H1 (cell line): ENCODE data around the gene VPS37D. TPM values are rescaled to one million over a fixed set of nuclear protein-coding genes. Genes with fewer than 3 reads are reported as not detected.

Source experiments
- CTCF ChIA-PET: fragments of 300-600 bp; sonication (Branson Sonifier 250); formaldehyde crosslinking; loops from one replicate; lab custom pipeline; 2021; ENCODE audit not compliant: partially characterized antibody; lab: Charles Lee
- POLR2A ChIA-PET: fragments of 300-600 bp; sonication (Branson Sonifier 250); formaldehyde crosslinking; loops from one replicate; lab custom pipeline; 2021; ENCODE audit warnings: inconsistent platforms; ENCODE audit not compliant: partially characterized antibody; lab: Charles Lee
- DNase-seq, 2 experiments: peaks; one replicate each; pipeline versions ENCODE4 v3.0.0 to v3.0.0-alpha.2; 2010 to 2022; ENCODE audit warnings: low spot score in 2 of 2, low read depth in 1 of 2, mixed read lengths in 1 of 2
- FAIRE-seq: peaks from 2 replicates; lab custom pipeline; 2011; peaks lifted over from hg19 to GRCh38; lab: Jason Lieb, UNC
- H2AFZ ChIP-seq: 2 replicates; pipeline ENCODE4 v1.8.1; 2012; ENCODE audit warnings: low read length, inconsistent platforms
- H2AK5ac ChIP-seq: 2 replicates; pipeline ENCODE4 v1.6.1; 2013; ENCODE audit warnings: low read depth, low read length
- H2BK120ac ChIP-seq: replicated peaks from 2 replicates; pipeline ENCODE3; 2013; ENCODE audit warnings: low read depth, low read length, inconsistent platforms
- H2BK12ac ChIP-seq: 2 replicates; pipeline ENCODE4 v1.6.1; 2013; ENCODE audit warnings: low read depth, low read length
- H2BK15ac ChIP-seq: 2 replicates; pipeline ENCODE4 v1.6.1; 2013; ENCODE audit warnings: low read length
- H2BK20ac ChIP-seq: 2 replicates; pipeline ENCODE4 v1.6.1; 2013; ENCODE audit warnings: low read length
- H2BK5ac ChIP-seq: 2 replicates; pipeline ENCODE4 v1.6.1; 2013; ENCODE audit warnings: low read depth, low read length
- H3K14ac ChIP-seq: 2 replicates; pipeline ENCODE4 v1.6.1; 2013; ENCODE audit warnings: inconsistent platforms; ENCODE audit not compliant: insufficient read length
- H3K18ac ChIP-seq: 2 replicates; pipeline ENCODE4 v1.6.1; 2013; ENCODE audit warnings: low read length; ENCODE audit errors: extremely low read depth
- H3K23ac ChIP-seq: 2 replicates; pipeline ENCODE4 v1.6.1; 2013; ENCODE audit warnings: inconsistent platforms; ENCODE audit not compliant: insufficient read length
- H3K23me2 ChIP-seq: 2 replicates; pipeline ENCODE4 v1.6.1; 2013; ENCODE audit warnings: low read depth, low read length
- H3K27ac ChIP-seq: 2 replicates; pipeline ENCODE4 v1.6.1; 2011; ENCODE audit warnings: low read depth, low read length, inconsistent platforms
- H3K27me3 ChIP-seq, 4 experiments: replicated peaks in 1 of 4; 1 replicate in 1 of 4; 2 replicates in 3 of 4; pipeline versions ENCODE4 v1.6.1 to v1.8.1; 2011 to 2013; ENCODE audit warnings: low read length in 3 of 4, mild to moderate bottlenecking in 3 of 4, inconsistent platforms in 2 of 4, mixed read lengths in 2 of 4, moderate library complexity in 1 of 4; ENCODE audit not compliant: control insufficient read depth in 3 of 4, insufficient read depth in 3 of 4; ENCODE audit errors: extremely low read depth in 1 of 4
- H3K36me3 ChIP-seq, 4 experiments: 2 replicates each; pipeline versions ENCODE4 v1.6.1 to v1.8.1; 2011 to 2013; ENCODE audit warnings: mild to moderate bottlenecking in 4 of 4, low read length in 3 of 4, moderate library complexity in 2 of 4, control low read depth in 1 of 4, inconsistent platforms in 1 of 4; ENCODE audit not compliant: insufficient read depth in 4 of 4, control insufficient read depth in 2 of 4
- H3K4ac ChIP-seq: replicated peaks from 2 replicates; pipeline ENCODE3; 2013; ENCODE audit warnings: low read length, low read depth, mixed read lengths, inconsistent platforms; ENCODE audit not compliant: insufficient read length
- H3K4me1 ChIP-seq, 4 experiments: replicated peaks in 1 of 4; 1 replicate in 1 of 4; 2 replicates in 3 of 4; pipeline versions ENCODE4 v1.6.1 to v1.8.1; 2011 to 2013; ENCODE audit warnings: low read length in 3 of 4, inconsistent platforms in 2 of 4, mixed read lengths in 1 of 4; ENCODE audit not compliant: insufficient read depth in 4 of 4, control insufficient read depth in 3 of 4
- H3K4me2 ChIP-seq, 2 experiments: 2 replicates each; pipeline versions ENCODE4 v1.6.1 to v1.8.1; 2011 to 2013; ENCODE audit warnings: low read depth in 2 of 2, low read length in 2 of 2, control low read depth in 1 of 2, inconsistent platforms in 1 of 2, mild to moderate bottlenecking in 1 of 2; ENCODE audit not compliant: insufficient read depth in 1 of 2
- H3K4me3 ChIP-seq, 4 experiments: fragments of 200-600, 300-600 bp in 1 of 4; sonication (generic), shearing (Covaris generic), sonication (Bioruptor Twin) in 1 of 4; 2 replicates each; pipeline versions ENCODE4 v1.5.1 to v1.8.1; 2011 to 2016; ENCODE audit warnings: low read length in 4 of 4, low read depth in 3 of 4, control low read depth in 2 of 4, inconsistent platforms in 2 of 4, mild to moderate bottlenecking in 2 of 4, mixed read lengths in 1 of 4, moderate library complexity in 1 of 4; ENCODE audit not compliant: insufficient read depth in 2 of 4; ENCODE audit errors: extremely low read depth in 1 of 4
- H3K56ac ChIP-seq: replicated peaks from 2 replicates; pipeline ENCODE3; 2013; ENCODE audit warnings: low read depth, mild to moderate bottlenecking, mixed read lengths, low read length, inconsistent platforms; ENCODE audit not compliant: insufficient read length
- H3K79me1 ChIP-seq: 2 replicates; pipeline ENCODE4 v1.6.1; 2013; ENCODE audit warnings: low read depth, low read length, control low read depth
- H3K79me2 ChIP-seq, 2 experiments: 2 replicates each; pipeline versions ENCODE4 v1.6.1 to v1.8.1; 2012 to 2013; ENCODE audit warnings: low read length in 2 of 2, mild to moderate bottlenecking in 2 of 2, inconsistent platforms in 1 of 2; ENCODE audit not compliant: insufficient read depth in 2 of 2, control insufficient read depth in 1 of 2
- H3K9ac ChIP-seq, 4 experiments: replicated peaks in 1 of 4; 1 replicate in 1 of 4; 2 replicates in 3 of 4; pipeline versions ENCODE4 v1.6.1 to v1.8.1; 2011 to 2013; ENCODE audit warnings: low read depth in 3 of 4, low read length in 3 of 4, control low read depth in 2 of 4, mild to moderate bottlenecking in 2 of 4, moderate library complexity in 2 of 4, inconsistent platforms in 1 of 4; ENCODE audit errors: extremely low read depth in 1 of 4
- H3K9me3 ChIP-seq, 2 experiments: 2 replicates each; pipeline versions ENCODE4 v1.6.1 to v1.8.1; 2012 to 2013; ENCODE audit warnings: mild to moderate bottlenecking in 2 of 2, moderate library complexity in 2 of 2, control low read depth in 1 of 2, inconsistent platforms in 1 of 2, low read depth in 1 of 2, low read length in 1 of 2, mixed read lengths in 1 of 2; ENCODE audit not compliant: insufficient read depth in 2 of 2
- H4K20me1 ChIP-seq, 2 experiments: replicated peaks in 1 of 2; 2 replicates each; pipeline versions ENCODE3 to v1.8.1; 2011 to 2013; ENCODE audit warnings: inconsistent platforms in 2 of 2, low read length in 2 of 2, mild to moderate bottlenecking in 1 of 2; ENCODE audit not compliant: insufficient read depth in 2 of 2, control insufficient read depth in 1 of 2
- H4K5ac ChIP-seq: 2 replicates; pipeline ENCODE4 v1.6.1; 2013; ENCODE audit warnings: low read length, low read depth, mixed read lengths, inconsistent platforms; ENCODE audit not compliant: insufficient read length
- H4K8ac ChIP-seq: 2 replicates; pipeline ENCODE4 v1.8.0; 2013; ENCODE audit warnings: mild to moderate bottlenecking, moderate library complexity, low read length, inconsistent platforms; ENCODE audit not compliant: insufficient read depth; ENCODE audit errors: extremely low read depth
- H4K91ac ChIP-seq: replicated peaks from 2 replicates; pipeline ENCODE3; 2013; ENCODE audit warnings: low read length, mixed read lengths, inconsistent platforms; ENCODE audit not compliant: insufficient read length
- CBX5 ChIP-seq: fragments of 300-800, 300-1000 bp; sonication (generic); IDR thresholded peaks from 2 replicates; pipeline ENCODE4 v1.7.1; 2016; ENCODE audit warnings: antibody characterized with exemption, low read length, low read depth
- CBX8 ChIP-seq: fragments of 300-800, 300-1000 bp; sonication (generic); IDR thresholded peaks from 2 replicates; pipeline ENCODE4 v1.7.1; 2016; ENCODE audit warnings: low read depth, low read length, borderline replicate concordance
- EGR1 ChIP-seq: IDR thresholded peaks from 2 replicates; pipeline ENCODE4 v1.6.1; 2011; ENCODE audit warnings: low read depth, low read length, borderline replicate concordance
- FOSL1 ChIP-seq: IDR thresholded peaks from 2 replicates; pipeline ENCODE4 v1.6.1; 2011; ENCODE audit warnings: mild to moderate bottlenecking, low read depth, low read length, moderate library complexity; ENCODE audit not compliant: insufficient read depth
- GABPA ChIP-seq: IDR thresholded peaks from 2 replicates; pipeline ENCODE4 v1.6.1; 2011; ENCODE audit warnings: mild to moderate bottlenecking, low read length, moderate library complexity, borderline replicate concordance; ENCODE audit not compliant: insufficient read depth
- KDM1A ChIP-seq: fragments of 200-600, 300-600 bp; sonication (generic); IDR thresholded peaks from 2 replicates; pipeline ENCODE4 v1.7.1; 2016; ENCODE audit warnings: mild to moderate bottlenecking, low read length, borderline replicate concordance
- KDM4A ChIP-seq: IDR thresholded peaks from one replicate; pipeline ENCODE4 v1.7.1; 2012; ENCODE audit warnings: low read depth, mild to moderate bottlenecking, moderate library complexity, low read length, inconsistent platforms; ENCODE audit not compliant: severe bottlenecking
- PHF8 ChIP-seq: fragments of 200-600 bp; sonication (generic); conservative IDR thresholded peaks from 2 replicates; pipeline ENCODE4 v1.7.1; 2012; ENCODE audit warnings: low read depth, mild to moderate bottlenecking, inconsistent platforms, low read length, moderate library complexity
- POLR2A ChIP-seq, 2 experiments: IDR thresholded peaks; 1 replicate in 1 of 2; 2 replicates in 1 of 2; pipeline ENCODE4 v1.6.1; 2011; ENCODE audit warnings: low read depth in 2 of 2, low read length in 2 of 2, mild to moderate bottlenecking in 2 of 2; ENCODE audit errors: control extremely low read depth in 1 of 2
- RXRA ChIP-seq: IDR thresholded peaks from 2 replicates; pipeline ENCODE4 v1.6.1; 2011; ENCODE audit warnings: low read depth, mild to moderate bottlenecking, low read length, moderate library complexity; ENCODE audit not compliant: insufficient read depth
- SAP30 ChIP-seq: fragments of 300-600 bp; sonication (generic); IDR thresholded peaks from 2 replicates; pipeline ENCODE4 v1.7.1; 2012; ENCODE audit warnings: low read length, moderate library complexity, mild to moderate bottlenecking, inconsistent platforms; ENCODE audit not compliant: insufficient read depth, insufficient replicate concordance
- SIRT6 ChIP-seq: IDR thresholded peaks from one replicate; pipeline ENCODE4 v1.7.1; 2012; ENCODE audit warnings: low read length, inconsistent platforms
- SP1 ChIP-seq: IDR thresholded peaks from 2 replicates; pipeline ENCODE4 v1.6.1; 2011; ENCODE audit warnings: low read depth, low read length
- SRF ChIP-seq: IDR thresholded peaks from 2 replicates; pipeline ENCODE4 v1.6.1; 2011; ENCODE audit warnings: mild to moderate bottlenecking, low read depth, low read length, moderate library complexity
- TBP ChIP-seq: IDR thresholded peaks from 2 replicates; pipeline ENCODE4 v1.6.1; 2011; ENCODE audit warnings: low read depth, low read length, improper control_type of control experiment
- WGBS, 2 experiments: shearing (Covaris generic) in 1 of 2; methylation state at CpG; one replicate each; pipeline versions ENCODE4 v1.1.6 to v1.1.7; 2013 to 2015; ENCODE audit warnings: low lambda C conversion rate in 2 of 2, mixed read lengths in 2 of 2, inconsistent platforms in 1 of 2, low coverage in 1 of 2, missing lambda C conversion rate in 1 of 2; ENCODE audit not compliant: insufficient replicate concordance in 2 of 2, insufficient coverage in 1 of 2, insufficient read length in 1 of 2; ENCODE audit errors: extremely low coverage in 1 of 2, missing lambda C conversion rate in 1 of 2; 5-methylcytosine and 5-hydroxymethylcytosine counted together
- polyA plus RNA-seq, 7 experiments: library from polyadenylated mRNA; depleted of rRNA in 3 of 7; stranded (reverse) in 5 of 7; unstranded in 2 of 7; fragments of >200 nt in 5 of 7; fragments of 200-250 nt in 2 of 7; gene quantifications; 1 replicate in 5 of 7; 2 replicates in 1 of 7; 4 replicates in 1 of 7; pipeline versions ENCODE4 v1.2.1 to v1.2.3, GENCODE V29; 2011 to 2013; ENCODE audit warnings: missing spikeins in 2 of 7, mixed read lengths in 2 of 7
- total RNA-seq: library from RNA; stranded (reverse); fragmentation: NEBNext Ultra II Directional; extraction: Animal tissue kit (Norgen Biotek cat#: 25700); gene quantifications from 2 replicates; pipeline ENCODE4 v1.2.1, GENCODE V29; 2021

VPS37D gene
- total and polyA plus RNA-seq, 2 of the 8 experiments (the other 6 are each of a cell fraction or from before 2014, with no cell fraction given), result 3.4 to 5.0 TPM

DNA sequence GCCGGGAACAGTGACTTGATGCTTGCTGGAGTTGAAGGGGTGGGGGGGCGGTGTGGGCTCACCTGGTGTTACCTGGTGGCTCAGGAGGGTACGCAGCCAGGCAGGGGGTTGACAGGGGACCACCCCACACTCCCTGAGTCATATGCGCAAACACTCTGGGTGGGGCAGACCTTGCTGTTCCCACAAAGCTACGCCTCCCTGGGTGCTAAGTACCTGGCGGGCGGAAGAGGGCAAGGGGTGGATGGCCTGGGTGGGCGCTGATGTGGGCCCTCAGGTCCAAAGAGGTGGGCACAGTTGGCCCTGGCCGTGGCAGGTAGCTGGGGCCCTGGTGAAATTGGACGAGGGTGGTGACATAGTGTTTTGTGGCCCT is 37.9 kb downstream of the VPS37D start:
- Histone ChIP-seq H3K27ac (no peak overlapping the region), H2BK5ac (no peak overlapping the region), H3K56ac (no peak overlapping the region), H3K18ac (no peak overlapping the region; the same call in 1 of the 2 replicates), H2BK120ac (no peak overlapping the region), H2AK5ac (no peak overlapping the region), H3K9me3 (no peaks in the 10 kb centered on the region), H3K23me2 (peaks cover 2% of the 10 kb centered on the region; the same call in 1 of the 2 replicates), H2AFZ (no peak overlapping the region), H3K14ac (no peak overlapping the region), H3K36me3 (peaks cover 0 to 2% (median 0%) of the 10 kb centered on the region in 4 experiments; a peak in 2 of 8 replicates), H2BK20ac (no peak overlapping the region), H2BK12ac (no peak overlapping the region), H2BK15ac (no peak overlapping the region), H3K79me2 (no peaks in the 10 kb centered on the region), H4K20me1 (peaks cover 4 to 14% of the 10 kb centered on the region in 2 experiments), H3K23ac (no peak overlapping the region), H3K79me1 (no peaks in the 10 kb centered on the region), H3K9ac (no peak overlapping the region), H3K4ac (no peak overlapping the region), H3K4me1 (peaks cover 0 to 19% (median 15%) of the 10 kb centered on the region in 4 experiments; a peak in 6 of 7 replicates), H4K91ac (no peak overlapping the region), H3K4me3 (no peak overlapping the region), H3K27me3 (no peaks in the 10 kb centered on the region; a peak in 1 of 7 replicates), H4K8ac (no peak overlapping the region), H3K4me2 (no peak overlapping the region), H4K5ac (no peak overlapping the region)
- DNase-seq, result no peak
- ChIA-PET CTCF (interaction anchor here (1.0 to 9.7 kb wide), 7 partner anchors 10 to 98 kb away, joined by 3 to 130 read pairs (median 4); no protein-coding TSS in a partner anchor), POLR2A (interaction anchor here (0.6 to 2.7 kb wide), 12 partner anchors 8 to 183 kb away, joined by 3 to 13 read pairs (median 4); partner anchors contain the start of genes ABHD11 and STX1A)
- no peak for FAIRE-seq
- WGBS, 2 experiments, result 88% methylated on average over 10 of the region's 10 CpGs; no CpG with 5 or more reads in 1 of the 2 experiments
- TF ChIP-seq GABPA (no peak), PHF8 (no peak), KDM1A (no peak), CBX8 (no peak), FOSL1 (no peak), SIRT6 (no peak), EGR1 (no peak), SP1 (no peak), SRF (no peak), SAP30 (no peak), CBX5 (no peak), KDM4A (no peak), RXRA (no peak), TBP (no peak), POLR2A (IDR thresholded peaks at IDR 0.05; ENCODE audit: control extremely low read depth in 1 of 2, low read depth in 2 of 2, low read length in 2 of 2) (no peak)
